ENCODE data around the gene TBC1D1. TPM values are rescaled to one million over a fixed set of nuclear protein-coding genes. Genes with fewer than 3 reads are reported as not detected.

TBC1D1 gene
- total and polyA plus RNA-seq, 2 experiments from 2014 or later, result 53.9 to 151 TPM

- no peak overlapping the region for H3K4me2 ChIP-seq
- H3K27me3 Mint-ChIP-seq (ENCODE audit: insufficient read depth, low read depth, poor library complexity), result peaks cover 1% of the 10 kb centered on the region
- H3K27ac Mint-ChIP-seq, result no peak overlapping the region
Observed at GRCh38 chr4:38024206-38024509, 133.3 kb downstream of the TBC1D1 start.

More at GRCh38 chr4:38024206-38024509, 133.3 kb downstream of the TBC1D1 start:
- Histone ChIP-seq H3K36me3 (ENCODE audit: insufficient read depth) (peaks cover 8% of the 10 kb centered on the region; the same call in 1 of the 2 replicates), H3K4me1 (ENCODE audit: insufficient read depth) (no peaks in the 10 kb centered on the region), H3K4me3 (no peak overlapping the region), H3K79me2 (replicated peaks; ENCODE audit: insufficient read depth) (no peaks in the 10 kb centered on the region), H3K27ac (ENCODE audit: low read depth) (0 out of 2 replicates have a peak overlapping the region, but pooled peaks have one; percentile 8), H2AFZ (no peak overlapping the region), H3K27me3 (ENCODE audit: insufficient read depth) (no peaks in the 10 kb centered on the region), H4K20me1 (replicated peaks; ENCODE audit: insufficient read depth) (0 out of 2 replicates have a peak, but pooled peaks cover 2% of the 10 kb centered on the region), H3K9me2 (ENCODE audit: insufficient read depth) (no peaks in the 10 kb centered on the region), H3F3A (replicated peaks; ENCODE audit: low read depth) (no peaks in the 10 kb centered on the region)
- Mint-ChIP-seq H3K9me3 (peaks cover 3% of the 10 kb centered on the region; the same call in 1 of the 3 replicates), H3K4me3 (no peak overlapping the region), H3K36me3 (ENCODE audit: low read depth) (peaks cover 47% of the 10 kb centered on the region), H3K4me1 (no peaks in the 10 kb centered on the region)
- TF ChIP-seq ZNF114 (CRISPR knock-in tag; IDR thresholded peaks at IDR 0.05), result no peak
- no peak for TF ChIP-seq CTCF (conservative IDR thresholded peaks at IDR 0.05; ENCODE audit: low read depth in 2 of 2)
- TF ChIP-seq STAT1 (IDR thresholded peaks at IDR 0.05; ENCODE audit: unreplicated experiment), result no peak
- TF ChIP-seq EZH2phosphoT487 (IDR thresholded peaks at IDR 0.05; ENCODE audit: unreplicated experiment), result no peak
- no peak for TF ChIP-seq NANOG (IDR thresholded peaks at IDR 0.05; ENCODE audit: borderline replicate concordance)
- TF ChIP-seq ZNF331 (CRISPR knock-in tag; IDR thresholded peaks at IDR 0.05; ENCODE audit: low read depth), result no peak
- TF ChIP-seq ZNF462 (CRISPR knock-in tag; IDR thresholded peaks at IDR 0.05), result no peak
- no peak for TF ChIP-seq CREB1 (CRISPR knock-in tag; IDR thresholded peaks at IDR 0.05; ENCODE audit: low read depth)
- no peak for TF ChIP-seq EZH2 (IDR thresholded peaks at IDR 0.05; ENCODE audit: low read depth, unreplicated experiment)
- no peak for TF ChIP-seq POLR2AphosphoS5 (IDR thresholded peaks at IDR 0.05; ENCODE audit: low read depth)
- TF ChIP-seq ETS1 (IDR thresholded peaks at IDR 0.05), result no peak
- TF ChIP-seq JUNB (IDR thresholded peaks at IDR 0.05; ENCODE audit: unreplicated experiment), result no peak
- no peak for TF ChIP-seq REST (IDR thresholded peaks at IDR 0.05; ENCODE audit: unreplicated experiment)
- no peak for DNase-seq (ENCODE audit: low spot score)
- no peak for ATAC-seq

Data from GM23338 (cell line).